AG09309 (cell line): ENCODE measurements around the gene UBE2C.
A peak's percentile ranks its signal among the peaks of the same experiment; 100 is the strongest.

ENCODE experiments used
- DNase-seq: peaks from one replicate; pipeline ENCODE4 v3.0.0-alpha.2; 2010; ENCODE audit warnings: low read depth
- H3K4me3 ChIP-seq: 2 replicates; pipeline ENCODE4 v1.5.1; 2011; ENCODE audit warnings: mild to moderate bottlenecking, low read depth, low read length, moderate library complexity; ENCODE audit not compliant: control insufficient read depth
- TF ChIP-seq, protein P1 (sequence below): IDR thresholded peaks from 2 replicates; pipeline ENCODE4 v1.5.1; 2011; ENCODE audit warnings: mild to moderate bottlenecking, low read depth, low read length, inconsistent platforms; ENCODE audit not compliant: insufficient read depth, control insufficient read depth; ENCODE audit errors: missing control alignments

UBE2C gene

DNA sequence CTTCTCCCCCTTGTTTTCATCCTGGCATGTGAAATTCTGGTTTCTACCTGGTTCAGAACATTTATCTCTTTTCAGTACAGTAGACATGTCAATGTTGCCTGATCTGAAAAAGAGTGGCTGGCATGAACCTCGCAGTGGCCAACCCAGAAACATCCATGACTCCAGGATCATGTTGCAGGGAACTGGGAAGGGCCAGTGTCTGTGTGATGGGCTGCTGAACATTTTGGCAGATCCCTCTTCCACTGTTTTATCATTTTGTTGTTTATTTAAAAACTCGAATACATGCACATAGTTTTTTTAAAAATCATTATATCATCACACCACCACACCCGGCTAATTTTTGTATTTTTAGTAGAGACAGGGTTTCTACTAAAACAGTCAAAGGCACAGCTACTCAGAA lies 39.8 kb upstream of the UBE2C start:
- TF ChIP-seq, protein P1, sequence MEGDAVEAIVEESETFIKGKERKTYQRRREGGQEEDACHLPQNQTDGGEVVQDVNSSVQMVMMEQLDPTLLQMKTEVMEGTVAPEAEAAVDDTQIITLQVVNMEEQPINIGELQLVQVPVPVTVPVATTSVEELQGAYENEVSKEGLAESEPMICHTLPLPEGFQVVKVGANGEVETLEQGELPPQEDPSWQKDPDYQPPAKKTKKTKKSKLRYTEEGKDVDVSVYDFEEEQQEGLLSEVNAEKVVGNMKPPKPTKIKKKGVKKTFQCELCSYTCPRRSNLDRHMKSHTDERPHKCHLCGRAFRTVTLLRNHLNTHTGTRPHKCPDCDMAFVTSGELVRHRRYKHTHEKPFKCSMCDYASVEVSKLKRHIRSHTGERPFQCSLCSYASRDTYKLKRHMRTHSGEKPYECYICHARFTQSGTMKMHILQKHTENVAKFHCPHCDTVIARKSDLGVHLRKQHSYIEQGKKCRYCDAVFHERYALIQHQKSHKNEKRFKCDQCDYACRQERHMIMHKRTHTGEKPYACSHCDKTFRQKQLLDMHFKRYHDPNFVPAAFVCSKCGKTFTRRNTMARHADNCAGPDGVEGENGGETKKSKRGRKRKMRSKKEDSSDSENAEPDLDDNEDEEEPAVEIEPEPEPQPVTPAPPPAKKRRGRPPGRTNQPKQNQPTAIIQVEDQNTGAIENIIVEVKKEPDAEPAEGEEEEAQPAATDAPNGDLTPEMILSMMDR, result no peak
- H3K4me3 ChIP-seq, result no peak overlapping the region
- DNase-seq, result no peak

DNA sequence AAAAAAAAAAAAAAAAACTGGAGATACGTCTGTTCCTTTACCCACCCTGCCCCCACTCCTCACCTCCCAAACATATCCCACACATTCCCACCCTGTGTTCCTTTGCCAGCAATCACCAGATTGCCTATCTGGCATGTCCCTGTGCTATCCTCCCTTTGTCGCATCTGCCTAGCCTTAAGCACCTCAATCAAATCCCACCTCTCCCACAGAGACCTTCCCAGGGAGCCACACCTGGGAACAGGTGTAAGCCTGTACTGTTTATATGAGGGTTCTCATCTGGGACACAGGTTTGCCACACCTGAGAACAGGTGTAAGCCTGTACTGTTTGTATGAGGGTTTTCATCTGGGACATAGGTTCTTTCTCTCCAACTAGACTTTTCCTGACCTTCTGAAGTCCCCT lies 37.5 kb upstream of the UBE2C start:
- TF ChIP-seq, protein P1, result no peak
- no peak for DNase-seq
- H3K4me3 ChIP-seq, result no peak overlapping the region

DNA sequence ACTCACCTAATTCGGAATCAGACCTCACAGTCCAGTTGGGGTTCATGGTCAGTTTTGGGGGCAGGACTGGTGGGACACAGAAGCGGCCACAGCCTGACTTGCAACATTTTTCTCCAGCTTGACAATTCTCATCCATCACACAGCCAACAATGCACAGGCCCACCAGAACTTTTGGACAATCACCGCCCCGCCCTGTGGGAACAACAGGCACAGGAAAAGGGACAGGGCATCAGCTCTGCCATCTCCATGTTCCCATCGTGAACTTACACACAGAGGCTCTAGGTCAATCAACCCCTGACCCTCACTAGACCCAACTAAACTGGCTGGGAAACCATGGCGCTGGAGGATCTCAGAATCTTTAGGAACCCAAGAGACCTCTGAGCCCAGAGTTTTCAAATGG lies 37.0 kb upstream of the UBE2C start:
- DNase-seq, result no peak
- H3K4me3 ChIP-seq, result no peak overlapping the region
- TF ChIP-seq, protein P1, result no peak

DNA sequence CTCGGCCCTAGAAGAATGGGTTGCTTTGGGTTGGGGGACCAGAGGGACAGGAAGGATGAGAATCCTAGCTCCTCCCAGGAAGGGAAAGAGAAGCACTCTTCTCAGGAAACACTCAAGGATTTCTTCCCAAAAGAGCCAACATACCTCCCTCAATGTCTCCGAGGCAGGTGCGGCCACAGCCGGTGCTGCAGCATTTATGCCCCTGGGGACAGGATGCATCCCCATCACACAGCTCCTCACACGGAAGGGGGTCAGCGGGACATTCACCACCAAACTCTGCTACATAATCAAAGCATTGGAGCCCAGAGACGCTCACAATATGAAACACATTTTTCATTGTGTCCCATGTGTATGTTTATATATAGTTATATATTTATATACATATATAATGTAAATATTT lies 35.5 kb upstream of the UBE2C start:
- DNase-seq, result no peak
- no peak overlapping the region for H3K4me3 ChIP-seq
- TF ChIP-seq, protein P1, result no peak

DNA sequence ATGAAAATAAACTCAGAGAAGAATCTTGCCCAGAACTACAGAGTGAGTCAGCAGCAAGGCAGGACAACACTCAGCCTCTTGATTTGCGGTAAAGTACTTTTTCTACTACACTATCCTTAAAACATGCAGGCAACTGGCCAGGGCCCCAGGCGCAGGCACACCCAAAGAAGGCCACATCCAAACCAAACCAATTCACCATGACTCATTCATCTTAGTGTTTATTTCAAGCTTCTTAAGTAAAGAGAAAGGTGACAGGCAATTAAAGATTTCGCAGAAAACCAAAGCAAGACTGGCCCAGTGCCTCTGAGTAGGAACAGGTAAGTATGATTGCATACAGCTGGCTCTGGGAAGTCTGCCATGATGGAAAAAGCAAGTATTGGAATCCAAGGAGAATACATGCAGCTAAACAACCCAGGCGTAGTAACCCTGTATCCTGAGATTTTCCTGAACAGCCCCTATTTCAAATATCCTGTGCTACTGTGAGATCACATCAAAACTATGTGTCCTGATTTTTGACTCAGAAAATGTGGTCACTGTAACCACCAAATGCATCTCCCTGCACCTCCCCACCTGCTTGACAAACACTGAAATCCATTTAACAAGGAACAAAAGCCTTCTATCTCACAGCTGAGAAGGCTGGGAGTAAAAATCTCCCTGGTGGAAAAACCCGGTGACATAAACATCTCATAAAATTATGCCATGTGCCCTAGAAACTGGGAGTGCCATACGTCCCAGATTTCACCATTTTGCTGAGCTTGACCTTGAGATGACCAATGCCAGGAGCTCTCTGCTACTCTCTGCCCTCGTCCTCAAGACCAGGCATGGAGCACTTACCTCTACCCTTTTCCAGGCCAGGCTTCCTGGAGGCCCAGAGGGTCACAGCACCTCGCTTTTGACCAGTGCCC lies 33.2 kb upstream of the UBE2C start:
- DNase-seq, result peak; percentile 97
- H3K4me3 ChIP-seq, result no peak overlapping the region

DNA sequence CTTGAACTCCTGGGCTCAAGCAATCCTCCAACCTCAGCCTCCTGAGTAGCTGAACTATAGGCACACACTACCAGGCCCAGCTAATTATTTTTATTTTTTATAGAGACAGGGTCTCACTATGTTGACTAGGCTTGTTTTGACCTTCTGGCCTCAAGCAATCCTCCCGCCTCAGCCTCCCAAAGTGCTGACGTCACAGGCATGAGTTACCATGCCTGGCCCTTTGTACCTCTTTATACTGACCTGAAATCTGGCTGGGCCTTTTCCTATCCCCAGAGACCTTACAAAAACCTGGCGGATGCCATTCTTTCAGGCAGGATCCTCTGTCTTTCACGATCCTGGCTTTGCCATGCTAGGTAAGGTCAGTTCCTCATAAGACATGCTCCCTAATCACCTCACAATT lies 32.3 kb upstream of the UBE2C start:
- no peak for DNase-seq
- TF ChIP-seq, protein P1, result no peak
- no peak overlapping the region for H3K4me3 ChIP-seq

More for the DNA sequence above, 33.2 kb upstream of the UBE2C start:
- TF ChIP-seq, protein P1, result no peak
